Activated CD8-positive, alpha-beta memory T cell treated with anti-CD3 and anti-CD28 coated beads for 1 hour (primary cell): ENCODE results near the gene PAQR7.

Experiments
- DNase-seq, 2 donors: peaks; one replicate each; pipeline ENCODE4 v3.0.0-alpha.2; 2020; ENCODE audit warnings: low read depth in 1 of 2; ENCODE audit errors: extremely low read depth in 1 of 2

The PAQR7 gene

DNA sequence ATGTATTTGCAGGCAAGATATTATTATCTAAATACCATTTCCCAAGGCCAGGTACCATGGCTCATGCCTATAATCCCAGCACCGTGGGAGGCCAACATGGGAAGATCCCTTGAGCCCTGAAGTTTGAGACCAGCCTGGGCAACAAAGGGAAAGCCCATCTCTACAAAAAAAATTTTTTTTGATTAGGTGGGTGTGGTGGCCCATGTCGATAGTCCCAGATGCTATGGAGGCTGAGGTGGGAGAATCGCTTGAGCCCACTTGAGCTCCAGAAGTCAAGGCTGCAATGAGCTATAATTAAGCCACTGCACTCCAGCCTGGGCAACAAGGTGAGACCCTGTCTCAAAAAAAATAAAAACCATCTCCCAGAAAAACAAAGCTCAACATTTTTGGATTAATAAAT is 28.5 kb upstream of the PAQR7 start:
- no peak for DNase-seq

DNA sequence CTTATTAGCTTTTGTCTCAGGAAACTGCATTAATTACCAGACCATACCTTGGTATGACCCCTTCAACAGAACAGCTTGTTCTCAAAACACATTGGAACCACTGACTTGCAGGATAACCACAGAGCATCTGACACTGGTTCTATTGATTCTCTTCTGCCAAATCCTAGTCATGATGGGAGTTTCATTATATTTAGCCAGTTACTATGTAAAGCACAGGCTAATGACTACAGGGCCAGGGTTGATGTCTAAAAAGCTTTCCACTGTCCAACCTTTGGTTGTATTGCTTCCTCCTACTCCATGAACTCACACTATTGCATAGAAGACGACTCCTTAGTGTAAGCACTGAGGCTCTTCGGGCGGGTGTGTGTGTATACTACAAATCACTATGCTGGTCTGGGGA is 27.0 kb upstream of the PAQR7 start:
- DNase-seq, result no peak

DNA sequence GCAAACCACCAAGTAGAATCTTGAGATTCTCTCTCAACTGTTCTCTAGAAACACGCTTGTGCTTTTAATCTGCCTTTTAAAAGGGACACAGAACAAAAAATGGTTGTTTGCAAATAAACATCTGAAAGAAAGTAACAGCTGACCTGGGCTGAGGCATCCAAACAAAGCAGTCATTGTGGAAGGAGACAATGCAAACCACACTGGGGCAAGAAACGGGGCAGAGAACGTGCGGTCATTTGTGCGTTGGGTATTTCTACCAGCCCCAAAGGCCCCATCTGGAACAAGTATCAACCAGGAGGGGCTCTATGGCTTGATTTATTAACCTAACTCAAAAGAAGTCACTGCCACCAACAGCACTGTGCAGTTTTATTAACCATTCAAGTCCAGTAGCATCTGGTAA is 24.7 kb upstream of the PAQR7 start:
- no peak for DNase-seq

DNA sequence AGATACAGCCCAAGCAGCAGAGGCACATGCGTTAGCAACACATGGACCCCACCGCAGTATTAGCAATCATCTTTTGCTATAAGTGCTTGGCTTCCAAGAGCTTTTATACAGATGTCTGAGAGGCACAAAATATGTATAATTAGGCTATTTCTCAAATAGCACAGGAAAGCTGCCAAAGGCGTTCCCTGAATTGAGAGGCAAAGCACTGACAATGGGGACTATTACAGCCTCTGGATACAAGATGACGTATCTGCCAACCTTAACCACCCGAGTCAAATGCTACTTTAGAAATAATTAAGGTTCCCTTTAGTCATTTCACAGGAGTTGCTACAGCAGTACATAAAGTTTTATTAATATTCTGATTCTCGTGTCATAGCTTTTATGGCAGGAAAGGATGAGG is 24.3 kb upstream of the PAQR7 start:
- DNase-seq, result no peak

DNA sequence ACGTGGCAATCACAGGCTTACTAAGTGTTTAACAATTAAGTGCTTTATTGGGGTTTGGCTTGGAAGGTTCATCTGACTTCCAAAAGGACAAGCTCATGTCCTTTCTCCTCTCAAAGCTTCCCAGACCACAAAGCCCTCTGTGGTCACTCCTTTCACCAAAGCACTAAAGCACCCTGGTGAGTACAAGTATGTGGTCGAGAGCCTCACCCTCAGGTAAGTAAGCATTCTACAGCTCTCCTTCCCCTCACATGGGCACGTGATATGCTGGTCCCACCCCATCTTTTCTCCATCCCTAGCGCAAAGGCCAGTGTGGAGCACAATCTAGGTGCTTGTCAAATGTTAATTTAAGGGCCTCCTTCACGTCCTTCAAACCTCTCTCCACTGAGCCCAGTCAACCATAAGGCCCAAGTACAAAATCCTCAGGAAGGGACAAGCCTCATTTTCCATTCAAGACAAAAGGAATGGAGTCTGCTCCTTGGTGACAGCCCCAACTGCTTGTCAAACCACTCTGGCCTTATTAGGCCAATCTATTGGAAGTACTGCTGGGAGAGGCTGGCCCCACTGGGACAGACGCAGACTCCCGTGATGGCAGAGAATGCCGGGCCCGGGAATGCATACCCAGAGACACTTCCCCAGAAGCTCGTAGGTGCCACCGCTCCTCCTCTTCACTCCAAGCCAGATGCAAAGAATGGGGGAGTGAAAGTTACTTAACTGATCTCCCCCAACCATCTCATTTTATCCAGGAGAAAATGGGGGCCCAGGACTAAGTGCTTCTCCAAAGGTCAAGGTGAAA is 22.9 kb upstream of the PAQR7 start:
- no peak for DNase-seq

DNA sequence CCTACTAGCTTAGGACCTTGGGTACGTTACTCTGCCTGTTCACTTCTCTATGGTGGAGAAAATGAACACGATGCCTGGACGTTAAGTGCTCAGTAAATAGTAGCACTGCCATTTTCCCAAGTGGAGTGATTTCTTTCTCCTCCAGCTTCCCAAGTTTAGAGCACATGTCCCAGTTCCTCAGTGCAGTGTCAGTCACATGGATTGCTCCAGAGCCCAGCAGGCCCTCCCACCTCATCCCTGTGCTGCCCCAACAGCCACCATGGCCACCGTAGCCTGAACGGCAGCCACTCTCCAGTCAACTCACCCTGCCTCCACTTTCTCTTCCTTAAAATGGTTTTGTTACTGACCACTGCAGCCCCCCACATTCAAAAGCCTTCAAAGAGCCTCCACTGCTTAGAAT is 22.2 kb upstream of the PAQR7 start:
- DNase-seq, result no peak

DNA sequence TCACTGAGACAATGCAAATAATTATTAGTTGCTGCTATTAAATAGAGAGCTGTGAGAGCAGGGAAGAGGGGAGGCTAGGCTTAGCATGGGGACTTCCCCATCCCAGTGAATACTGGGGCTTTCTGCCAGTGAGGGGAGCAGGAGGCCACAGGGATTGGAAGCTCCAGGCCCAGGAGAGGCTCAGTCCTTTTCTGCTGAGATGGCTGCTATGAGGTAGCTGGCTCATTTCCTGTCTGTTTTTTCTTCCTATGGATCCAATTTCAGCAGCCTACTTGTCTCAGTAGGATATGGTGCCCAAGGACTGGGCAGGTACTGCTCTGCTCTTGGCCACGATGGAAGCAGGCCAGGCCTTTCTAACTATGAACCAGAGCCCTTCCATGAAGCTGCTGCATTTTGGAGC is 20.8 kb upstream of the PAQR7 start:
- DNase-seq, result no peak

DNA sequence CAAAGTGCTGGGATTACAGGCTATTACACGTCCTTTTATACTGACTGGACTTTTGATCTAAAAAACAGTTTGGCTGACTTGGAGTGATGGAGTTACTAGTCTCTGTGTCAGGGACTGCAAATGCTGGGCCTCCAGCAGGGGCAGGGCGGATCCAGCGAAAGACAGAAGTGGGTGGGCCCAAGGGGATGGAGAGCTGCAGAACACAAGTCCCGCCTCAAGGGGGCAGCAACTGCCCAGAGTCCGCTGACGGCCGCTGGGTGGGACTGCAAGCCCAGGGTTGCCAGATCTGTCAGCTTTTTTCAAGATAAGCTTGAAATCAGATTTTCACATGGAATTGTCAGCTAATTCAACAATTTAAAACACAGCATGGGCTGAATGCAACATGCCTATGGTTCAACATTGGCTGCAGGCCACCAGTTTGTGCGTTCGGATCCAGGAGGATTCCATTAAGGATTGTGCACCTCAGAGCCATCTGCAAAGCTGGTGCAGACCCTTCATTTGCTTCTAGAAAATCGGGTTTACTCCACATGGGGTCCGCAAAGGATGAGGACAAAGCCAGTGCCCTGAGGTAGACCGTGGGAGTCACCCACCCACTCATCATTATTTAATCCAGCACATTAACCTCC is 20.0 kb upstream of the PAQR7 start:
- peak; percentile 80 to 84 for DNase-seq

DNA sequence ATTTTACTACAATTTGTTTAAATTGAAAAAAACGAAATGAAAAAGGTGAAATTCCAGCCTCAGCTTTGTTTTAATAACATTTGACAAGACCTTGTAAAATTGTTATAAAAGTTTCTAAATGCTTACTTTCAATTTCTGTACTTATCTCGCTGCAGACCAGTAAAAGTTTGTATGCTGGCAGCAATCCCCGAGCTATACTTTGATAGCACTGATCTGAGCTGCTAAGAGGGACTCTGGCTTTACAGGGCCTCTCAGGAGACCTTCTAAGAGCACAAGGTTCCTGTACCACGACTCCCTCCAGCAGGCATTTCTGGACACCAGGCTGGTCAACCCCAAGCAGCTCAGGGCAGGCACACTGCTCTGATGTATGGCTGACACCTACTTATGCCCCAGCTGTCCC is 17.6 kb upstream of the PAQR7 start:
- no peak for DNase-seq

DNA sequence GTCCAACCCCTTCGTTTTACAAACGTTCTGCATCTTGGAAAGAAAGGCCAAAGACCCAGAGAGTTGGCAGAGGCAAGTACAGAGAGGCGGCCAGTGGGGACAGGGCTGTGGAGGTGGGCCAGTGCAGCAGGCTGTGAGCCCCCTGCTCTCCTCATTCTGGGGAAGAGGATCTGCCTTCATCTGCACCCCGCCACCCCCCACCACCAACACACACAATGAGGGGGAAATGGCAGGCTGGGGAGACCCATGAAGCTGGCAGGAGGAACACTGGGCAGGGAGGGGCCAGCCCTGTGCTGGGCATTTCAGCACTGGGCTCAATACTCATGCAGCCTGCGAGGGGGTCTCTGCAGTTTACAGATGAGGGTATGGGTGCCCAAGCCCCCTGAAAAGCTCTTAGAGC is 16.1 kb upstream of the PAQR7 start:
- DNase-seq, result no peak

DNA sequence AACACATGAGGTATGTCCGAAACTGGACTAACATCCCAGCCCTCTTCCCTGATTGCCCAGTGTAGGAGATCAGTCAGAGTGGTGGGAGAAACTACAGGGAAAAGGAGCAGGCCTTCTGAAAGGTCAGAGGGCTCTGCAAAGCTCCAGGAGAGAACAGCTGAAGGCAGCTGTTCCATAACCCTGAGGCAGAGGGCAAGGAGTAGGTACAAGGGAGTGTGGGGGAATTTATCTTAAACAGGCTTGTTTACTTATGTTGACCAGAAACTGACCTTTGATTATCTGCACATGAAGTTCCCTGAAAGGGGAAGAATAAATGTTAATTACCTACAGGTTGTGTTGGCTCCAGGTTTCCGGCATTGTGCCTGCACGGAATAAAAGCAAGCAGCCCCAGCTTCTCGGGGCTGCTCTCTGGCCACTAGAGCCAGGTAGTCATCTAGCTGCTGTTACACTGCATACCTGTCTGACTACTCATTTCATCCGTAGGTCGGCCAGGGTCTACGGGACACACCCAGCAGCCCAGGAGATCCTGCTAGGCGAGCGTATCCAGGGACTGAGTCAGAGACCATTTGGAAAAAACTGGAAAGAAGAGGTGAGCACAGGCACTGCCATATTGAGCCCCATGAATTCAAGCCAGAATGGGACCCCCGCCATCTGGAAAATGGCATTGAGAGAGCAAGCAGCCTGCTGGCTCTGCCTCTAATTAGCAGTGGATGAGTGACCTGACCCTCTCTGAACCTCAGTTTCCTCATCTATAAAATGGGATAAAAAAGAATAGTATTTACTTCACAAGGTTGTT is 14.9 kb upstream of the PAQR7 start:
- no peak for DNase-seq

DNA sequence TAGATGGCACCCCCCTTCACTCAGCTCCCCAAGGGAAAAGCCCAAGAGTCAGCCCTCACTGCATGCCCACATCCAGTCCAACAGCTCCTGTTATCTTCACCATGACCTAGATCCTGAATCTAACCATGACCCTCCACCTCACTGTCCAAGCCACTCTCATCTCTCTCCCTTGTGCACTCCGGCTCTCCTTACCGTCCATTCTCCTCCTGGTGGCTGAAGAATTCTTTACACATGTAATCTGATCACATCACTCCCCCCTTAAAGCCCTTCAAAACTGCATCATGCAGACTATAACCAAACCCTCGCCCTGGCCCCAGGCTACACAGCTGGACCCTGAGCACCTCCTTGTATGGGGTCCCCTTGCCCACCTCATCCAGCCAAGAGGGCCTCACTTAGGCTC is 14.0 kb upstream of the PAQR7 start:
- DNase-seq, result no peak

DNA sequence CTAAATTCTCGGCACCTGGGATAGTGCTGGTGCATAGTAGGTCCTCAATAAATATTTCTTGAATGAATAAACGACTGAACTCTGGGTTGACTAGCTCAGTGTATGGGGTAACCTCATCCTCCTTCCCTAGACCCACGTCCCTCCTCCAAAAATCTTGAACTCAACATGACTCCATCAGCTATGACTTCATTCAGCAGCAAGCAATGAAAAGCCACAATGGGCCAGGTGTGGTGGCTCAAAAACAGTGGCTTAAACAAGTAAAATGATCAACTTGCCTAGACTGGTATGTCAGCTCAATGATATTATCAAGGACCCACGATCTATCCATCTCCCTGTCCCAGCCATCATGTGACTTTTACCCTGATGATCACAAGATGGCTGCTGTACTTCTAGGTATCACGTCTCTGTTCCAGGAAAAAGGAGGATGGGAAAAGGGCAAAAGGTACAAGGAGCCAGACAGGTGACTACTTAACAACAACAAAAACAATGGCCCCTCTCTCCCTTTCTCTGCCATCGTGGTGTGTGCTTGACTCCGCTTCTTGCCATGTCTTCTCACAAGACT is 13.0 kb upstream of the PAQR7 start:
- DNase-seq, result no peak

DNA sequence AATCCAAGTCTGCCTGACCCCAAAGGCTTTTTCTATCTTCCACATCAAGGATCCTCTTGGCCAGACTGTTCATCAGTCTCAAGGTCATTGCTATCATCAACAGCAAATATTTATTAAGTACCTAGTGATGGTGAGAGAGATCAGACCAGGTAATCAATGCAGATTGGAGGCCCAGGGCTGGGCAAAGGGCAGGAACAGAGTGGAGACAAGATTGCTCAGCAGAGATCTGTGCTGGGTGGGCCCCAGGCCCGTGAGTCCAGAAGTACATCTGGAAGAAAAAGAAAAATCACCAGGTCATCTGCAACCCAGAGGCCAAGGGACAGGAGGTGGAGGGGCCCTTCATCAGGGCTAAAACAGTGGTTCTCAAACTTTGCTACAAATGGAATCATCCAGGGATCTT is 10.1 kb upstream of the PAQR7 start:
- DNase-seq, result no peak

DNA sequence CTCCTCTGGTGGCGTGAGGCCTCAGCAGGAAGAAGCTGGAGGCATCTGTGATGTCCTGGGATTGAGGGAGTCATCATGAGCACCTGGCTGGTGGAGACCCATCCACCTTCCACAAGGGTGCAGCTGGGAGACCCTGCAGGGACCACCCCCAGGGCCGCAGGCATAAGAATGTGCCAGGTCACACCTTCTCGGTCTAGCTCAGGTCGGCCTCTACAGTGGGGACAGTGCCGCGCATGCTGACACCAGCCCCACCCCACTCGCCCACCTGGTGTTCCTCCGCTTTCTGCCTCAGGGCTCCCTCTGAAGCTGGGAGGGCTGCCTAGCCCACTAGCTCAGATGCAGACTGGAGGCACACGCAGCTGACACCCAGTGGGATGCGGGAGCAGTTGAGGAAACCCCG is 5.8 kb upstream of the PAQR7 start:
- DNase-seq, result no peak

DNA sequence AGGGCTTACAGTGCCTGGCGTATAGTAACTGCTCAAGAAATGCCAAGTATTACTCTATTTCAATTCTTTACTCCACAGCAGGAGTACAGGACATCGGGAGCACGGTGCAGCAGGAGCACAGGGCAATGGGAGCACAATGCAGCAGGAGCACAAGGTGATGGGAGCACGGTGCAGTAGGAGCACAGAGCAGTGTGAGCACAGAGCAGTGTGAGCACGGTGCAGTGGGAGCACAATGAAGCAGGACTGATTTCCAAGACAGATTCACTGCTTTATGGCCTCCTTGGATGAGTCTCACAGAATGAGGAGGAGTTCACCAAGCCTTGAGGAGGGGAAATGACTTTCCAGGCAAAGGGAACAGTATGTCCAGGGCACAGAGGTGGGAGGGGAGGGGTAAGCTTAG is 5.0 kb upstream of the PAQR7 start:
- DNase-seq, result no peak

DNA sequence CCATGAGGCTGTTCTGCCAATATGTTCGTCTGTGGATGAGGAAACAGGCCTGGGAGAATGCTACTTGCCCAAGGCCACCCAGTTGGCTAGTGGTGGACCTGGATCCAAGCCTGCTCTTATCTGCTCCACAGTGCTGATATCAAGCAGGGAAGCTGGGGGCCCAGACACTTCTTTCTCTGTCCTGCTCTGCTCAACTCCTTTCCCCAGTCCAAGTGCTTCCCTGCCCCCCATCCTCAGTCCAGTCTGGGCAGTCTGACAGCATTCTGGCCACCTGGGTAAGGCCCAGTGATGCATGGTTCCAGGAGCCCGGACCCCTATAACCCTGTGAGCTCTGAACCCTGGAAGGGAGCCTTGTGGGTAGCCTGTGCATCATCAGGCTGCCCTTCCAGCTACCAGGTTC is 4.2 kb upstream of the PAQR7 start:
- DNase-seq, result no peak

DNA sequence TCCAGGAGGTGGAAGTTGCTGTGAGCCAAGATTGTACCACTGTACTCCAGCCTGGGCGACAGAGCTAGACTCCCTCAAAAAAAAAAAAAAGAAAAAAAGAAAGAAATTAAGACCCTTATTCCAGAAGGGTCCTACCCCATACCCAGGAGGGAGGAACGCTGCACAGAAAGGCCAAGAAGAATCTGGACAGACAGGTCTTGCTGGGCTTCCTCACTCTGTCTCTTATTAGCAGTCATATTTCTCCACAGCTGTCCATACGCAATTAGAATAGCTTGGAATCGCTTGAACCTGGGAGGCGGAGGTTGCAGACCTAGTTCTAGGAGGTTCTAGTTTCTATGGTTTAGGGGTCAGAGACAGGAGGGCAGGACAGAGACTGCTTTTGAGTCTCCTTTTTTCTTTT is 3.2 kb upstream of the PAQR7 start:
- no peak for DNase-seq

DNA sequence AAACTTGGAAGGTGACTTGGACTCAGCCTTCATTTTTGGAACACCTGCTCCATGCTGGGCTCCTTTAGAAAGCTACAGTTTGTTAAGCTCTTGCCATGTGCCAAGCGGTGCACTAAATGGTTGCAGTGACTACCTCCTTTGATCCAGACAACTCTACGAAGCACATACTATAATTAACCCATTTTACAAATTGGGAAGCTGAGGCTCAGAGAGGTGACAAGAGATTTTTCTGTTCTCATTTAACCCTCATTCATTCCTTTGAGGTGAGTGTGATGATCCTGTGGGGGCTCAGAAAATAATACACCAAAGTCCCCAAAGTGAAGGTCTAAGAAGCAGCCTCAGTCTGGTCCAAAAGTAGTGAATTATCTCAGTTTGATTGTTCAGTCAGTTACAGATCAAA is 1.6 kb upstream of the PAQR7 start:
- DNase-seq, result no peak

DNA sequence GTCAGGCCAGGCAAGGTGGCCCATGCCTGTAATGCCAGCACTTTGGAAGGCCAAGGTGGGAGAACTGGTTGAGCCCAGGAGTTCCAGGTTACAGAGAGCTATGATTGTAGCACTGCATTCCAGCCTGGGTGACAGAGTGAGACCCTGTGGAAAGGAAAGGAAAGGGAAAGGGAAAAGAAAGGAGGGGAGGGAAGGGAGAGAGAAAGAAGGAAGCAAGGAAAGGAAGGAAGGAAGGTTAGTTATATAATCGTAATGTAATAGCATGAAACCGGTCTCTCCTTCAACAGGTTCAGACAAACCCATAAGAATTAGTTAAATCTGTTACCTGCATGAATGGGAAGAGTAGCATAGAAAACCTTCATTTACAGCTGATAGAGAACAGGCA is 1.2 kb upstream of the PAQR7 start:
- no peak for DNase-seq

DNA sequence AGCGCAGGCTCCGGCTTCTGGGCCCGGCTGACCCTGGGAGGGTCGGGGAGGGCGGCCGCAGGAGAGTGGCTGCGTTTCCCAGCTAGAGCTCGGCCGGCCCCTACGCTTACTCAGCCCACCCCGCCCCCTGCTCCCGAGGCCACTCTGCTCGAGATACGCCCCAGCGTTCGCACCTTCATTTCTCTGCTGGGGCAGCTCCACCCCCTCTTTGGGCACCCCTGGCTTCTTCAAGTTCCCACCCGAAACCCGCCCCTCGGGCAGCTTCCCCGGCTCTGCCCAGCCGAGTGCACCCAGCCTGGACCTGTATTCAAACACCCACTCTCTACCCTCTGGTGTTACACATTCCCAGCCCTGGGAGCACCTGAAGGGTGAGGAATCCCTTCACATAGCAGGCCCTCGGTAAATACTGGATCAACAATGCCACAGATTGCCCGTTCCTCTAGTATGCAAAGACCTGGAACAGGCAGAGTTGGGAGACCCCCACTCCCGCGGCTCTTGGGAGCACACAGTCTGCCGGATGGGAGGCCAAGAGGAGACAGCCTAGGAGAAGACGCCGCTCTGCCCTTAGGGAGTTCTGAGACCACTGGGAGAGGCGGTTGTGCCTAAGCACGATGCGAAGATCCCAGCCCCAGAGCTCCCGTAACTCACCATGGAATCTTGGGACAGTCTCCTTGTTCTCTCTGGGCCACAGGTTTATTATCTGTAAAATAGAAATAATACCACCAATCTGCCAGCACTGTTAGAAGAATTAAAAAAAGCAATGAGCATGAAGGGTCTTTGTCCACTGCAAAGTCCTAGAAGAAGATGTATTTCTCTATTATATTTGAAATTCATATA is 566 bp upstream of the PAQR7 start:
- DNase-seq, result peak in 1 of 2 donors; percentile 8
